WERI-Rb-1 (cell line): Measurements from ENCODE around the gene BCR.

ENCODE experiments used
- DNase-seq: peaks from one replicate; pipeline ENCODE4 v3.0.0-alpha.2; 2020
- H3K27ac ChIP-seq: fragments of 250-450 bp; sonication (Bioruptor Pico); 2 replicates; pipeline ENCODE4 v1.5.1; 2020; ENCODE audit warnings: mild to moderate bottlenecking, moderate library complexity
- H3K27me3 ChIP-seq: fragments of 250-450 bp; sonication (Bioruptor Pico); 2 replicates; pipeline ENCODE4 v1.5.1; 2021; ENCODE audit warnings: mild to moderate bottlenecking, low read depth, moderate library complexity; ENCODE audit not compliant: insufficient read depth, severe bottlenecking
- H3K36me3 ChIP-seq: fragments of 250-450 bp; sonication (Bioruptor Pico); 2 replicates; pipeline ENCODE4 v1.5.1; 2020; ENCODE audit warnings: mild to moderate bottlenecking, moderate library complexity
- H3K4me3 ChIP-seq: 2 replicates; pipeline ENCODE4 v1.5.1; 2011; ENCODE audit warnings: low read depth, mild to moderate bottlenecking, control low read depth, low read length
- H3K9me3 ChIP-seq: fragments of 250-450 bp; sonication (Bioruptor Pico); 2 replicates; pipeline ENCODE4 v1.5.1; 2021; ENCODE audit warnings: mild to moderate bottlenecking, moderate library complexity; ENCODE audit not compliant: severe bottlenecking
- CTCF ChIP-seq: IDR thresholded peaks from 2 replicates; pipeline ENCODE4 v1.5.1; 2011; ENCODE audit warnings: low read depth, mild to moderate bottlenecking, control low read depth, inconsistent platforms, low read length

BCR gene

GRCh38 chr22:23301591-23301990 lies 121.3 kb downstream of the BCR start:
- Histone ChIP-seq H3K36me3 (peaks cover 56% of the 10 kb centered on the region), H3K27me3 (no peaks in the 10 kb centered on the region), H3K4me3 (no peak overlapping the region), H3K27ac (no peak overlapping the region), H3K9me3 (no peaks in the 10 kb centered on the region)
- TF ChIP-seq CTCF = no peak
- DNase-seq = no peak

GRCh38 chr22:23302171-23303002 lies 122.1 kb downstream of the BCR start:
- no peak for DNase-seq
- Histone ChIP-seq H3K9me3 (no peaks in the 10 kb centered on the region), H3K27ac (no peak overlapping the region), H3K27me3 (no peaks in the 10 kb centered on the region), H3K36me3 (peaks cover 48% of the 10 kb centered on the region), H3K4me3 (no peak overlapping the region)
- no peak for TF ChIP-seq CTCF

GRCh38 chr22:23305321-23305910 lies 125.1 kb downstream of the BCR start:
- H3K9me3 ChIP-seq = no peaks in the 10 kb centered on the region
- TF ChIP-seq CTCF = no peak
- no peaks in the 10 kb centered on the region for H3K27me3 ChIP-seq
- H3K27ac ChIP-seq = no peak overlapping the region
- peaks cover 29% of the 10 kb centered on the region for H3K36me3 ChIP-seq
- H3K4me3 ChIP-seq = no peak overlapping the region
- DNase-seq = no peak

GRCh38 chr22:23305922-23306374 lies 125.6 kb downstream of the BCR start:
- TF ChIP-seq CTCF = no peak
- H3K36me3 ChIP-seq = peaks cover 26% of the 10 kb centered on the region
- H3K4me3 ChIP-seq = no peak overlapping the region
- no peaks in the 10 kb centered on the region for H3K9me3 ChIP-seq
- no peak for DNase-seq
- no peak overlapping the region for H3K27ac ChIP-seq
- no peaks in the 10 kb centered on the region for H3K27me3 ChIP-seq

GRCh38 chr22:23306438-23306921 lies 126.2 kb downstream of the BCR start:
- H3K27me3 ChIP-seq = no peaks in the 10 kb centered on the region
- H3K36me3 ChIP-seq = peaks cover 21% of the 10 kb centered on the region
- TF ChIP-seq CTCF = no peak
- H3K27ac ChIP-seq = no peak overlapping the region
- no peaks in the 10 kb centered on the region for H3K9me3 ChIP-seq
- DNase-seq = no peak
- no peak overlapping the region for H3K4me3 ChIP-seq
